GM19324 (cell line): Measurements from ENCODE around the gene CAPN2.
"Not testable (repeated sequence)": the region's sequence is repeated elsewhere in the genome, so short reads cannot be mapped to it uniquely, and the experiment has no call there.

Source experiments
- ATAC-seq: cut with Tn5 transposase; IDR thresholded peaks from one replicate; pipeline ENCODE4 v1.9.1; 2021; ENCODE audit warnings: mild to moderate bottlenecking, moderate library complexity; ENCODE audit not compliant: unreplicated experiment, low FRiP score

CAPN2 gene

GRCh38 chr1:223815865-223816264, 103.5 kb downstream of the CAPN2 start:
- ATAC-seq, result no peak

- ATAC-seq, result not testable (repeated sequence)
Observed at GRCh38 chr1:223817265-223817664, 104.9 kb downstream of the CAPN2 start.

- ATAC-seq, result no peak
Observed at GRCh38 chr1:223819730-223820514, 107.6 kb downstream of the CAPN2 start.

GRCh38 chr1:223820515-223820858, 108.1 kb downstream of the CAPN2 start:
- ATAC-seq, result no peak

GRCh38 chr1:223820971-223821370, 108.6 kb downstream of the CAPN2 start:
- no peak for ATAC-seq

- no peak for ATAC-seq
Observed at GRCh38 chr1:223824287-223824686, 111.9 kb downstream of the CAPN2 start.

GRCh38 chr1:223824712-223825111, 112.4 kb downstream of the CAPN2 start:
- ATAC-seq, result no peak
